HEK293T (cell line): ENCODE data around the gene PLEKHG4B.

Experiments used
- ARNT ChIP-seq: fragments of 450-650 bp; IDR thresholded peaks from 2 replicates; pipeline ENCODE4 v1.6.1; 2017; ENCODE audit warnings: mild to moderate bottlenecking
- BHLHE40 ChIP-seq: fragments of 450-650 bp; IDR thresholded peaks from 2 replicates; pipeline ENCODE4 v1.6.1; 2016; ENCODE audit warnings: mild to moderate bottlenecking, moderate library complexity, borderline replicate concordance
- CTBP1 ChIP-seq: fragments of 450-650 bp; IDR thresholded peaks from 2 replicates; pipeline ENCODE4 v1.6.1; 2016; ENCODE audit warnings: borderline replicate concordance
- HDGF ChIP-seq: fragments of 450-650 bp; IDR thresholded peaks from 2 replicates; pipeline ENCODE4 v1.6.1; 2017; ENCODE audit warnings: antibody characterized with exemption, borderline replicate concordance
- L3MBTL2 ChIP-seq: fragments of 450-650 bp; conservative IDR thresholded peaks from 2 replicates; pipeline ENCODE4 v1.6.1; 2016; ENCODE audit warnings: mild to moderate bottlenecking
- TARDBP ChIP-seq: fragments of 450-650 bp; IDR thresholded peaks from 2 replicates; pipeline ENCODE4 v1.6.1; 2016

- TF ChIP-seq BHLHE40 (no peak), TARDBP (no peak), CTBP1 (no peak), HDGF (no peak), ARNT (no peak), L3MBTL2 (no peak)
These were observed 13.6 kb downstream of the PLEKHG4B start for GRCh38 chr5:105504-106070.
